Measurements from ENCODE around the gene DOCK4.

DNA sequence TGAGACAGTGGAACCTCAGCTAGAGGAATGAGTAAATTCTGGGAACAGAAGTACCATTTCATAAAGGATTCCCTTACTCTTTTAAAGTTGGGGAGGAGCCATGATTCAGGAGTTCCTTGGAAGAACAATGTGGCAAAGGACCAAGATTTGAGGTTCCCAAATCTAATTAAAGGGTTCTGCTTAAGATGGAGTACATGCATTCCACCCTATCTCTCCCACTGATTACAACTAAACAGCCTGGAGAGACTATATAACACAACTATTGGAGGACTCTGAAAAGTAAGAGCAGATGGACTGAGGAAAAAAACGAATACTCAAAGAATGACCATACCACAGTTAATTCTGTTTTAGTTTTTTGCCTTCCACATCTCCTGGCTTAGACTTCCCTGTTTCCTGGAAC is 431.0 kb downstream of the DOCK4 start:
- TF ChIP-seq POLR2A (IDR thresholded peaks at IDR 0.05): no peak
- TF ChIP-seq, protein P1, sequence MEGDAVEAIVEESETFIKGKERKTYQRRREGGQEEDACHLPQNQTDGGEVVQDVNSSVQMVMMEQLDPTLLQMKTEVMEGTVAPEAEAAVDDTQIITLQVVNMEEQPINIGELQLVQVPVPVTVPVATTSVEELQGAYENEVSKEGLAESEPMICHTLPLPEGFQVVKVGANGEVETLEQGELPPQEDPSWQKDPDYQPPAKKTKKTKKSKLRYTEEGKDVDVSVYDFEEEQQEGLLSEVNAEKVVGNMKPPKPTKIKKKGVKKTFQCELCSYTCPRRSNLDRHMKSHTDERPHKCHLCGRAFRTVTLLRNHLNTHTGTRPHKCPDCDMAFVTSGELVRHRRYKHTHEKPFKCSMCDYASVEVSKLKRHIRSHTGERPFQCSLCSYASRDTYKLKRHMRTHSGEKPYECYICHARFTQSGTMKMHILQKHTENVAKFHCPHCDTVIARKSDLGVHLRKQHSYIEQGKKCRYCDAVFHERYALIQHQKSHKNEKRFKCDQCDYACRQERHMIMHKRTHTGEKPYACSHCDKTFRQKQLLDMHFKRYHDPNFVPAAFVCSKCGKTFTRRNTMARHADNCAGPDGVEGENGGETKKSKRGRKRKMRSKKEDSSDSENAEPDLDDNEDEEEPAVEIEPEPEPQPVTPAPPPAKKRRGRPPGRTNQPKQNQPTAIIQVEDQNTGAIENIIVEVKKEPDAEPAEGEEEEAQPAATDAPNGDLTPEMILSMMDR (IDR thresholded peaks at IDR 0.05): no peak
- TF ChIP-seq EP300 (IDR thresholded peaks at IDR 0.05): no peak
